ENCODE data around the gene STIP1. TPM values are rescaled to one million over a fixed set of nuclear protein-coding genes. Genes with fewer than 3 reads are reported as not detected.
A peak's percentile ranks its signal among the peaks of the same experiment; 100 is the strongest.

Gene STIP1
- total and polyA plus RNA-seq, 9 of the 15 experiments (the other 6 are each of a cell fraction or from before 2014, with no cell fraction given): 58.1 to 465 (median 346) TPM

GRCh38 chr11:64207256-64208085 is 21.5 kb downstream of the STIP1 start (continued):
- TF ChIP-seq MITF (IDR thresholded peaks at IDR 0.05) (0 out of 2 replicates have a peak, but pooled peaks have one; percentile 12), ASH1L (IDR thresholded peaks at IDR 0.05; ENCODE audit: borderline replicate concordance, low read depth, partially characterized antibody) (no peak), MAZ (CRISPR knock-in tag; conservative IDR thresholded peaks at IDR 0.05 in 1 of 2, IDR thresholded peaks at IDR 0.05 in 1 of 2) (peak; percentile 75 to 89), ZNF23 (CRISPR knock-in tag; IDR thresholded peaks at IDR 0.05) (no peak), ETV6 (IDR thresholded peaks at IDR 0.05; ENCODE audit: borderline replicate concordance in 1 of 2, low read depth in 2 of 2, low read length in 1 of 2) (peak; percentile 68 to 75; a peak in 2 of 4 replicates), ETV6 (CRISPR knock-in tag; IDR thresholded peaks at IDR 0.05; ENCODE audit: borderline replicate concordance) (no peak), ZNF316 (IDR thresholded peaks at IDR 0.05) (peak; percentile 94), PATZ1 (CRISPR knock-in tag; IDR thresholded peaks at IDR 0.05; ENCODE audit: borderline replicate concordance) (no peak), HLTF (IDR thresholded peaks at IDR 0.05) (no peak), NUFIP1 (IDR thresholded peaks at IDR 0.05; ENCODE audit: partially characterized antibody) (no peak), RBM25 (IDR thresholded peaks at IDR 0.05; ENCODE audit: low read depth, low read length, severe bottlenecking) (no peak), THAP12 (CRISPR knock-in tag; IDR thresholded peaks at IDR 0.05) (no peak), SNAPC5 (CRISPR knock-in tag; IDR thresholded peaks at IDR 0.05) (no peak), CBFA2T2 (conservative IDR thresholded peaks at IDR 0.05) (peak; percentile 62), CHCHD3 (CRISPR knock-in tag; IDR thresholded peaks at IDR 0.05) (no peak), CBX5 (IDR thresholded peaks at IDR 0.05; ENCODE audit: borderline replicate concordance, low read depth) (no peak), ELK3 (CRISPR knock-in tag; IDR thresholded peaks at IDR 0.05) (no peak), ZNF551 (CRISPR knock-in tag; IDR thresholded peaks at IDR 0.05) (no peak), TCFL5 (CRISPR knock-in tag; conservative IDR thresholded peaks at IDR 0.05) (no peak), U2AF1 (optimal IDR thresholded peaks at IDR 0.05; ENCODE audit: low read depth, low read length) (no peak), MAFF (IDR thresholded peaks at IDR 0.05; ENCODE audit: low read length) (peak; percentile 80; the same call in 1 of the 2 replicates), KDM1A (IDR thresholded peaks at IDR 0.05) (0 out of 4 replicates have a peak, but pooled peaks of 1 of the 2 experiments have one; percentile 0)
